Ishikawa (cell line): Measurements from ENCODE around the gene NXPE2.

Experiments
- CEBPB ChIP-seq: IDR thresholded peaks from 2 replicates; pipeline ENCODE4 v1.6.1; 2012
- CREB1 ChIP-seq: IDR thresholded peaks from 2 replicates; pipeline ENCODE4 v1.6.1; 2012; ENCODE audit warnings: low read depth
- EGR1 ChIP-seq: IDR thresholded peaks from 2 replicates; pipeline ENCODE4 v1.6.1; 2012
- EP300 ChIP-seq: IDR thresholded peaks from 2 replicates; pipeline ENCODE4 v1.6.1; 2012; ENCODE audit warnings: borderline replicate concordance
- FOXM1 ChIP-seq: IDR thresholded peaks from 2 replicates; pipeline ENCODE4 v1.6.1; 2012; ENCODE audit warnings: low read depth, borderline replicate concordance
- NFIC ChIP-seq: IDR thresholded peaks from 2 replicates; pipeline ENCODE4 v1.6.1; 2012
- RAD21 ChIP-seq: IDR thresholded peaks from 2 replicates; pipeline ENCODE4 v1.6.1; 2012; ENCODE audit warnings: low read depth
- TAF1 ChIP-seq: IDR thresholded peaks from 2 replicates; pipeline ENCODE4 v1.6.1; 2012; ENCODE audit warnings: low read depth, mild to moderate bottlenecking
- TCF12 ChIP-seq: IDR thresholded peaks from 2 replicates; pipeline ENCODE4 v1.6.1; 2012; ENCODE audit warnings: low read depth
- TEAD4 ChIP-seq: IDR thresholded peaks from 2 replicates; pipeline ENCODE4 v1.6.1; 2012
- YY1 ChIP-seq: IDR thresholded peaks from 2 replicates; pipeline ENCODE4 v1.6.1; 2012; ENCODE audit warnings: low read depth
- ZBTB7A ChIP-seq: IDR thresholded peaks from 2 replicates; pipeline ENCODE4 v1.6.1; 2012; ENCODE audit warnings: low read depth
- TF ChIP-seq, protein P1 (sequence below): IDR thresholded peaks from 2 replicates; pipeline ENCODE4 v1.6.1; 2012
- TF ChIP-seq, protein P2 (sequence below): IDR thresholded peaks from 2 replicates; pipeline ENCODE4 v1.6.1; 2012
- TF ChIP-seq, protein P3 (sequence below): IDR thresholded peaks from 2 replicates; pipeline ENCODE4 v1.6.1; 2012; ENCODE audit warnings: low read depth, mild to moderate bottlenecking

NXPE2 gene

DNA sequence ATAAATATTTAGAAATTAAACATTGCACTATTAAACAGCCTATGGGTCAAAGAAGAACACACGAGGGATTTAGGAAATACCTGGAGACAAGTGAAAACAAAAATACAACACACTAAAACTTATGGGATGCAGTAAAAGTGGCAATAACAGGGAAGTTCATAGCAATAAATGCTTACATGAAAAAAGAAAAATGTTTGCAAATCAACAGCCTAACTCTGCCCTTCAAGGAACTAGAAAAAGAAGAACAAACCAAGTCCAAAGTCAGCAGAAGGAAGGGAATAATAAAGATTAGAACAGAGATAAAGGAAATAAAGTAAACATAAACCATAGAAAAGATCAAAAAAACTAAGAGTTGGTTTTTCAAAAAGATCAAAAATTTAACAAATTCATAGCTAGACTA, 31.6 kb downstream of the NXPE2 start:
- TF ChIP-seq TAF1: no peak
- TF ChIP-seq, protein P1, sequence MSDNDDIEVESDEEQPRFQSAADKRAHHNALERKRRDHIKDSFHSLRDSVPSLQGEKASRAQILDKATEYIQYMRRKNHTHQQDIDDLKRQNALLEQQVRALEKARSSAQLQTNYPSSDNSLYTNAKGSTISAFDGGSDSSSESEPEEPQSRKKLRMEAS: no peak
- TF ChIP-seq TEAD4: no peak
- TF ChIP-seq, protein P2, sequence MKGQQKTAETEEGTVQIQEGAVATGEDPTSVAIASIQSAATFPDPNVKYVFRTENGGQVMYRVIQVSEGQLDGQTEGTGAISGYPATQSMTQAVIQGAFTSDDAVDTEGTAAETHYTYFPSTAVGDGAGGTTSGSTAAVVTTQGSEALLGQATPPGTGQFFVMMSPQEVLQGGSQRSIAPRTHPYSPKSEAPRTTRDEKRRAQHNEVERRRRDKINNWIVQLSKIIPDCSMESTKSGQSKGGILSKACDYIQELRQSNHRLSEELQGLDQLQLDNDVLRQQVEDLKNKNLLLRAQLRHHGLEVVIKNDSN: no peak
- no peak for TF ChIP-seq NFIC
- no peak for TF ChIP-seq CREB1
- no peak for TF ChIP-seq CEBPB
- no peak for TF ChIP-seq EP300
- no peak for TF ChIP-seq EGR1
- TF ChIP-seq, protein P3, sequence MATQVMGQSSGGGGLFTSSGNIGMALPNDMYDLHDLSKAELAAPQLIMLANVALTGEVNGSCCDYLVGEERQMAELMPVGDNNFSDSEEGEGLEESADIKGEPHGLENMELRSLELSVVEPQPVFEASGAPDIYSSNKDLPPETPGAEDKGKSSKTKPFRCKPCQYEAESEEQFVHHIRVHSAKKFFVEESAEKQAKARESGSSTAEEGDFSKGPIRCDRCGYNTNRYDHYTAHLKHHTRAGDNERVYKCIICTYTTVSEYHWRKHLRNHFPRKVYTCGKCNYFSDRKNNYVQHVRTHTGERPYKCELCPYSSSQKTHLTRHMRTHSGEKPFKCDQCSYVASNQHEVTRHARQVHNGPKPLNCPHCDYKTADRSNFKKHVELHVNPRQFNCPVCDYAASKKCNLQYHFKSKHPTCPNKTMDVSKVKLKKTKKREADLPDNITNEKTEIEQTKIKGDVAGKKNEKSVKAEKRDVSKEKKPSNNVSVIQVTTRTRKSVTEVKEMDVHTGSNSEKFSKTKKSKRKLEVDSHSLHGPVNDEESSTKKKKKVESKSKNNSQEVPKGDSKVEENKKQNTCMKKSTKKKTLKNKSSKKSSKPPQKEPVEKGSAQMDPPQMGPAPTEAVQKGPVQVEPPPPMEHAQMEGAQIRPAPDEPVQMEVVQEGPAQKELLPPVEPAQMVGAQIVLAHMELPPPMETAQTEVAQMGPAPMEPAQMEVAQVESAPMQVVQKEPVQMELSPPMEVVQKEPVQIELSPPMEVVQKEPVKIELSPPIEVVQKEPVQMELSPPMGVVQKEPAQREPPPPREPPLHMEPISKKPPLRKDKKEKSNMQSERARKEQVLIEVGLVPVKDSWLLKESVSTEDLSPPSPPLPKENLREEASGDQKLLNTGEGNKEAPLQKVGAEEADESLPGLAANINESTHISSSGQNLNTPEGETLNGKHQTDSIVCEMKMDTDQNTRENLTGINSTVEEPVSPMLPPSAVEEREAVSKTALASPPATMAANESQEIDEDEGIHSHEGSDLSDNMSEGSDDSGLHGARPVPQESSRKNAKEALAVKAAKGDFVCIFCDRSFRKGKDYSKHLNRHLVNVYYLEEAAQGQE: no peak

DNA sequence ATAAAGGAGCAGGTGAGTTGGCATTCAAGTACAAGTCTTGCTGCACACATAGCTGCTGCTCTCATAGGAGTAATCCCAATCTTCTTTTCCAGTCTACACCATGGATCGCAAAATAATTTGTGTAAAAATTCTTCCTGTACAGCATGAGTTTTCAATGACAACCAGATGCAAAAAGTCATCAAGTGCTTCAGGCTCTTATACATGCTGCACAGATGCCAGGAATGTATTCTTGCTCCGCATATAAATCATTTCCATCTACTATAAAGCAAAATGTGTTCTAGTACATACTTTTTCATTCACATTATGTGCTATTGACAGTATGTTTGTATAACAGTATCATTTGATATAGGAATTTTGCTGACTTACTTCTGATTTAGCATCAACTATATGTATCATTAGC, 35.4 kb downstream of the NXPE2 start:
- TF ChIP-seq ZBTB7A (no peak), YY1 (no peak), TAF1 (no peak), FOXM1 (no peak), RAD21 (no peak), EGR1 (no peak), TEAD4 (no peak), CREB1 (no peak), EP300 (no peak), CEBPB (no peak)
- TF ChIP-seq, protein P3: no peak
- TF ChIP-seq, protein P2: no peak
- TF ChIP-seq, protein P1: no peak

DNA sequence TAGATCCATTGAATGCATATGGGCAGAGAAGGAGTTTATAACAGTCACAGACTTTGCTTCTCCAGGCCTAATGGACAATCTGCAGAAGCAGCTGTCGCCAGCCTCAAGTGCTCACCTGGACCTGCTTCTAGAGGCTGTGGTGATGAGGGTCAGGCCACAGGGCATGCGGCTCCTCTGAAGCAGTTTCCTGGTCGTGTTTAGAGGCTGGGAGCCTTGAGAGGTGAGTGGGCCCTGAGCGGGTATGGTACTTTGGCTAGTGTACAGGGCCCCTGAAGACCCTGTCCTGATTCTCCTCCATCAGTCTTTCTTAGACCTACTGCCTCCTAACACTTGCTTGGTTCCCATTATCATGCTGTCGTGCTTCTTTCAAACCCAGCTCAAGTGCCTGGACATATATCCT, 41.2 kb downstream of the NXPE2 start:
- TF ChIP-seq FOXM1 (no peak), NFIC (no peak), YY1 (no peak), CREB1 (no peak), TEAD4 (no peak), RAD21 (no peak), CEBPB (no peak), EGR1 (no peak), TCF12 (no peak), TAF1 (no peak), ZBTB7A (no peak), EP300 (no peak)
- TF ChIP-seq, protein P3: no peak
- TF ChIP-seq, protein P1: no peak
- TF ChIP-seq, protein P2: no peak

DNA sequence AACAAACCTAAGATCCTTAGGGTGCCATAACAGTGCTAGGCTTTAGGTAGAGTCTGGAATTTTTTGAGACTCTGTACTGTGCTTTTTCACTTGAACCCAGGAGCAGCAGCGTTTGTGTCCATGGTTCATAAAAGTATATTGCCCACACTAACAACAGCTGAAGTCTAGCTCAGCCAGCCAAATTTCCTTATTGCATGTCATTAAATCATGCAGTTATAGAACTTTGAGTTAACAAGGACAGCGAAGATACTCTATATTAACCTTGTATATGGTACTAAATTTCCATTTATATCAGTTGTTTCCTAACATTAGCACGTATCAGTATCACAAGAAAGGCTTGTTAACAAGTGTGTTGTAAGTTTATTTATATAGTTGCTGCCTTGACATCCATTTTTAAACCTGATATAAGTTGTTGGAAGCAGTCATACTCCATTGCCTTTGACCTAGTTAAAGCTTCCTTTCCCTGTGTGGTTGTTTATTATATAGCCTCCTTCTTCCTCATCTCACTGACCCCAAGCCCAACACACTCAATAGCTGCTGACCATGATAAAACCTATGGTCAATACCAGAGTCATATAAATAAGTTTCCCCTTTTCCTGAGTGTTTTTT, 46.7 kb downstream of the NXPE2 start:
- no peak for TF ChIP-seq NFIC
- TF ChIP-seq CREB1: no peak
- no peak for TF ChIP-seq EGR1
- no peak for TF ChIP-seq RAD21
